ENCODE measurements around the gene NUDT7. TPM values are rescaled to one million over a fixed set of nuclear protein-coding genes. Genes with fewer than 3 reads are reported as not detected.

The NUDT7 gene
- total RNA-seq, 1 experiment from 2014 or later = 5.2 TPM

DNA sequence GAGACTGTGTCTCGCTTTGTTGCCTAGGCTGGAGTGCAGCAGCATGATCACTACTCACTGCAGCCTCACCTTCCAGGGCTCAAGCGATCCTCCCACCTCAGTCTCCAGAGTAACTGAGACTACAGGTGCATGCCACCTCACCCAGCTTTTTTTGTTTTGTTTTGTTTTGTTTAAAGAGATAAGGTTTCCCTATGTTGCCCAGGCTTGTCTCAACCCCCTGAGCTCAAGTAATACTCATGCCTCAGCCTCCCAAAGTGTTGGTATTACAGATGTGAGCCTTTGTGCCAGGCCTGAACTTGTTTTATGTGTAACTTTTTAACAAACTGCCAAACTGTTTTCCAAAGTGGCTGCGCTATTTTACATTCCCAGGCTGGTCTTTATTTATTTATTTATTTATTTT lies 41.8 kb upstream of the NUDT7 start:
- H3K27ac ChIP-seq (ENCODE audit: low read depth, low read length) = no peak overlapping the region
- BruUV-seq (replicated peaks) = no TSS peak
- H3K4me3 ChIP-seq (replicated peaks in 1 of 2; ENCODE audit: low read depth in 1 of 2, low read length in 2 of 2) = no peak overlapping the region
- no peaks in the 10 kb centered on the region for H3K9me3 ChIP-seq (ENCODE audit: control insufficient read depth in 1 of 2, insufficient read depth in 1 of 2, low read depth in 1 of 2, low read length in 2 of 2)
- TF ChIP-seq YY1 (IDR thresholded peaks at IDR 0.05; ENCODE audit: extremely low read depth, insufficient replicate concordance, low read depth, low read length) = no peak
- no peak for TF ChIP-seq SIN3A (IDR thresholded peaks at IDR 0.05; ENCODE audit: low read depth)
- TF ChIP-seq, protein P1, sequence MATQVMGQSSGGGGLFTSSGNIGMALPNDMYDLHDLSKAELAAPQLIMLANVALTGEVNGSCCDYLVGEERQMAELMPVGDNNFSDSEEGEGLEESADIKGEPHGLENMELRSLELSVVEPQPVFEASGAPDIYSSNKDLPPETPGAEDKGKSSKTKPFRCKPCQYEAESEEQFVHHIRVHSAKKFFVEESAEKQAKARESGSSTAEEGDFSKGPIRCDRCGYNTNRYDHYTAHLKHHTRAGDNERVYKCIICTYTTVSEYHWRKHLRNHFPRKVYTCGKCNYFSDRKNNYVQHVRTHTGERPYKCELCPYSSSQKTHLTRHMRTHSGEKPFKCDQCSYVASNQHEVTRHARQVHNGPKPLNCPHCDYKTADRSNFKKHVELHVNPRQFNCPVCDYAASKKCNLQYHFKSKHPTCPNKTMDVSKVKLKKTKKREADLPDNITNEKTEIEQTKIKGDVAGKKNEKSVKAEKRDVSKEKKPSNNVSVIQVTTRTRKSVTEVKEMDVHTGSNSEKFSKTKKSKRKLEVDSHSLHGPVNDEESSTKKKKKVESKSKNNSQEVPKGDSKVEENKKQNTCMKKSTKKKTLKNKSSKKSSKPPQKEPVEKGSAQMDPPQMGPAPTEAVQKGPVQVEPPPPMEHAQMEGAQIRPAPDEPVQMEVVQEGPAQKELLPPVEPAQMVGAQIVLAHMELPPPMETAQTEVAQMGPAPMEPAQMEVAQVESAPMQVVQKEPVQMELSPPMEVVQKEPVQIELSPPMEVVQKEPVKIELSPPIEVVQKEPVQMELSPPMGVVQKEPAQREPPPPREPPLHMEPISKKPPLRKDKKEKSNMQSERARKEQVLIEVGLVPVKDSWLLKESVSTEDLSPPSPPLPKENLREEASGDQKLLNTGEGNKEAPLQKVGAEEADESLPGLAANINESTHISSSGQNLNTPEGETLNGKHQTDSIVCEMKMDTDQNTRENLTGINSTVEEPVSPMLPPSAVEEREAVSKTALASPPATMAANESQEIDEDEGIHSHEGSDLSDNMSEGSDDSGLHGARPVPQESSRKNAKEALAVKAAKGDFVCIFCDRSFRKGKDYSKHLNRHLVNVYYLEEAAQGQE (IDR thresholded peaks at IDR 0.05; ENCODE audit: low read depth) = no peak
- TF ChIP-seq EZH2 (IDR thresholded peaks at IDR 0.05) = no peak
- TF ChIP-seq EZH2phosphoT487 (IDR thresholded peaks at IDR 0.05; ENCODE audit: borderline replicate concordance) = no peak
- TF ChIP-seq RAD21 (IDR thresholded peaks at IDR 0.05; ENCODE audit: low read depth) = no peak
- TF ChIP-seq ZFX (IDR thresholded peaks at IDR 0.05) = no peak
- TF ChIP-seq, protein P2, sequence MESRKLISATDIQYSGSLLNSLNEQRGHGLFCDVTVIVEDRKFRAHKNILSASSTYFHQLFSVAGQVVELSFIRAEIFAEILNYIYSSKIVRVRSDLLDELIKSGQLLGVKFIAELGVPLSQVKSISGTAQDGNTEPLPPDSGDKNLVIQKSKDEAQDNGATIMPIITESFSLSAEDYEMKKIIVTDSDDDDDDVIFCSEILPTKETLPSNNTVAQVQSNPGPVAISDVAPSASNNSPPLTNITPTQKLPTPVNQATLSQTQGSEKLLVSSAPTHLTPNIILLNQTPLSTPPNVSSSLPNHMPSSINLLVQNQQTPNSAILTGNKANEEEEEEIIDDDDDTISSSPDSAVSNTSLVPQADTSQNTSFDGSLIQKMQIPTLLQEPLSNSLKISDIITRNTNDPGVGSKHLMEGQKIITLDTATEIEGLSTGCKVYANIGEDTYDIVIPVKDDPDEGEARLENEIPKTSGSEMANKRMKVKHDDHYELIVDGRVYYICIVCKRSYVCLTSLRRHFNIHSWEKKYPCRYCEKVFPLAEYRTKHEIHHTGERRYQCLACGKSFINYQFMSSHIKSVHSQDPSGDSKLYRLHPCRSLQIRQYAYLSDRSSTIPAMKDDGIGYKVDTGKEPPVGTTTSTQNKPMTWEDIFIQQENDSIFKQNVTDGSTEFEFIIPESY (IDR thresholded peaks at IDR 0.05; ENCODE audit: extremely low read depth, insufficient replicate concordance, low read length) = no peak
- no peak for TF ChIP-seq POLR2A (IDR thresholded peaks at IDR 0.05; ENCODE audit: borderline replicate concordance, extremely low read depth, insufficient read depth, insufficient read length)
- TF ChIP-seq, protein P3, sequence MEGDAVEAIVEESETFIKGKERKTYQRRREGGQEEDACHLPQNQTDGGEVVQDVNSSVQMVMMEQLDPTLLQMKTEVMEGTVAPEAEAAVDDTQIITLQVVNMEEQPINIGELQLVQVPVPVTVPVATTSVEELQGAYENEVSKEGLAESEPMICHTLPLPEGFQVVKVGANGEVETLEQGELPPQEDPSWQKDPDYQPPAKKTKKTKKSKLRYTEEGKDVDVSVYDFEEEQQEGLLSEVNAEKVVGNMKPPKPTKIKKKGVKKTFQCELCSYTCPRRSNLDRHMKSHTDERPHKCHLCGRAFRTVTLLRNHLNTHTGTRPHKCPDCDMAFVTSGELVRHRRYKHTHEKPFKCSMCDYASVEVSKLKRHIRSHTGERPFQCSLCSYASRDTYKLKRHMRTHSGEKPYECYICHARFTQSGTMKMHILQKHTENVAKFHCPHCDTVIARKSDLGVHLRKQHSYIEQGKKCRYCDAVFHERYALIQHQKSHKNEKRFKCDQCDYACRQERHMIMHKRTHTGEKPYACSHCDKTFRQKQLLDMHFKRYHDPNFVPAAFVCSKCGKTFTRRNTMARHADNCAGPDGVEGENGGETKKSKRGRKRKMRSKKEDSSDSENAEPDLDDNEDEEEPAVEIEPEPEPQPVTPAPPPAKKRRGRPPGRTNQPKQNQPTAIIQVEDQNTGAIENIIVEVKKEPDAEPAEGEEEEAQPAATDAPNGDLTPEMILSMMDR (IDR thresholded peaks at IDR 0.05 in 2 of 3, conservative IDR thresholded peaks at IDR 0.05 in 1 of 3; ENCODE audit: borderline replicate concordance in 1 of 3, insufficient read depth in 1 of 3, low read depth in 2 of 3, low read length in 2 of 3) = no peak
- no peak for TF ChIP-seq POLR2AphosphoS5 (IDR thresholded peaks at IDR 0.05; ENCODE audit: low read depth, low read length)
- no peak for TF ChIP-seq CEBPB (IDR thresholded peaks at IDR 0.05; ENCODE audit: low read depth)
- no peak for TF ChIP-seq ZNF274 (IDR thresholded peaks at IDR 0.05; ENCODE audit: low read depth, low read length)
- TF ChIP-seq, protein P4, sequence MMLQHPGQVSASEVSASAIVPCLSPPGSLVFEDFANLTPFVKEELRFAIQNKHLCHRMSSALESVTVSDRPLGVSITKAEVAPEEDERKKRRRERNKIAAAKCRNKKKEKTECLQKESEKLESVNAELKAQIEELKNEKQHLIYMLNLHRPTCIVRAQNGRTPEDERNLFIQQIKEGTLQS (IDR thresholded peaks at IDR 0.05) = no peak
- TF ChIP-seq, protein P5, sequence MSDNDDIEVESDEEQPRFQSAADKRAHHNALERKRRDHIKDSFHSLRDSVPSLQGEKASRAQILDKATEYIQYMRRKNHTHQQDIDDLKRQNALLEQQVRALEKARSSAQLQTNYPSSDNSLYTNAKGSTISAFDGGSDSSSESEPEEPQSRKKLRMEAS (IDR thresholded peaks at IDR 0.05) = no peak
- TF ChIP-seq SRF (IDR thresholded peaks at IDR 0.05; ENCODE audit: low read depth) = no peak
- no peak for TF ChIP-seq TCF7L2 (IDR thresholded peaks at IDR 0.05; ENCODE audit: borderline replicate concordance, extremely low read depth, insufficient read depth, insufficient read length)
- CTCF ChIA-PET = no interaction called here
- no peaks in the 10 kb centered on the region for H3K9me2 ChIP-seq (ENCODE audit: insufficient read depth)
- no peaks in the 10 kb centered on the region for H4K20me1 ChIP-seq (ENCODE audit: insufficient read depth)
- no peak overlapping the region for H2AFZ ChIP-seq (ENCODE audit: low read depth, low read length, poor library complexity, severe bottlenecking)
- no peaks in the 10 kb centered on the region for H3K79me2 ChIP-seq (ENCODE audit: insufficient read depth, low read length)
- no peaks in the 10 kb centered on the region for H3K36me3 ChIP-seq (ENCODE audit: control insufficient read depth in 1 of 2, insufficient read depth in 2 of 2, low read length in 2 of 2)
- intact Hi-C loops (cut with micrococcal nuclease) = no loop called here
- POLR2A ChIA-PET = no interaction called here
- DNase-seq (ENCODE audit: low read depth, low spot score) (no peak), ATAC-seq (no peak)
- no peaks in the 10 kb centered on the region for H3K4me1 ChIP-seq (ENCODE audit: control insufficient read depth in 1 of 2, insufficient read depth in 2 of 2, low read length in 2 of 2)
- H3K9ac ChIP-seq (ENCODE audit: low read length) = no peak overlapping the region
- RAD21 ChIA-PET (ENCODE audit: low non-redundant PET in 1 of 2, low total read pairs in 2 of 2, uncharacterized antibody in 2 of 2, unreplicated experiment in 2 of 2) = no interaction called here
- H3K4me2 ChIP-seq (ENCODE audit: low read length) = no peak overlapping the region
- H3K27me3 ChIP-seq (ENCODE audit: insufficient read depth, low read length) = peaks cover 30% of the 10 kb centered on the region
